OCI-LY7 (cell line): ENCODE measurements around the gene PRM2.

ENCODE experiments used
- EZH2phosphoT487 ChIP-seq: fragments of 200-600 bp; sonication (generic); IDR thresholded peaks from 2 replicates; pipeline ENCODE4 v1.6.1; 2018; ENCODE audit warnings: low read depth, borderline replicate concordance, mild to moderate bottlenecking, mixed run types, antibody characterized with exemption, low read length, moderate library complexity, mixed read lengths
- TF ChIP-seq, protein P1 (sequence below): fragments of 200-600 bp; sonication (generic); conservative IDR thresholded peaks from 2 replicates; pipeline ENCODE4 v1.5.1; 2014; ENCODE audit warnings: mild to moderate bottlenecking, antibody characterized with exemption, low read length, moderate library complexity, mixed read lengths

DNA sequence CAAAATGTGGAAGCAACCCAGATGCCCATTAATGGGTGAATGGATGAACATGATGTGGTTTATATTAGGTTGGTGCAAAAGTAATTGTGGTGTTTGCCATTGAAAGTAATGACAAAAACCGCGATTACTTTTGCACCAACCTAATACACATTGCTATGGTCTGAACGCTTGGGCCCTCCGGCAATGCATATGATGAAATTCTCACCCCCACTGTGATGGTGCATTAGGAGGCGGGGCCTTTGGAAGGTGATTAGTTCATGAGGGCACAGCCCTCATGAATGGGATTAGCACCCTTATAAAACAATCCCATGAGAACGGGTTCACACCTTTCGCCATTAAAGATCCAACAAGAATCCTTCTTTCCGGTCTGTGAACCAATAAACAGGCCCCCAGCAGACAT lies 30.1 kb upstream of the PRM2 start:
- TF ChIP-seq, protein P1, sequence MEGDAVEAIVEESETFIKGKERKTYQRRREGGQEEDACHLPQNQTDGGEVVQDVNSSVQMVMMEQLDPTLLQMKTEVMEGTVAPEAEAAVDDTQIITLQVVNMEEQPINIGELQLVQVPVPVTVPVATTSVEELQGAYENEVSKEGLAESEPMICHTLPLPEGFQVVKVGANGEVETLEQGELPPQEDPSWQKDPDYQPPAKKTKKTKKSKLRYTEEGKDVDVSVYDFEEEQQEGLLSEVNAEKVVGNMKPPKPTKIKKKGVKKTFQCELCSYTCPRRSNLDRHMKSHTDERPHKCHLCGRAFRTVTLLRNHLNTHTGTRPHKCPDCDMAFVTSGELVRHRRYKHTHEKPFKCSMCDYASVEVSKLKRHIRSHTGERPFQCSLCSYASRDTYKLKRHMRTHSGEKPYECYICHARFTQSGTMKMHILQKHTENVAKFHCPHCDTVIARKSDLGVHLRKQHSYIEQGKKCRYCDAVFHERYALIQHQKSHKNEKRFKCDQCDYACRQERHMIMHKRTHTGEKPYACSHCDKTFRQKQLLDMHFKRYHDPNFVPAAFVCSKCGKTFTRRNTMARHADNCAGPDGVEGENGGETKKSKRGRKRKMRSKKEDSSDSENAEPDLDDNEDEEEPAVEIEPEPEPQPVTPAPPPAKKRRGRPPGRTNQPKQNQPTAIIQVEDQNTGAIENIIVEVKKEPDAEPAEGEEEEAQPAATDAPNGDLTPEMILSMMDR: no peak
- TF ChIP-seq EZH2phosphoT487: no peak
